Islet precursor cell (in vitro differentiated cells): ENCODE data around the gene INTS13.
A peak's percentile ranks its signal among the peaks of the same experiment; 100 is the strongest.
"Not testable (repeated sequence)": the region's sequence is repeated elsewhere in the genome, so short reads cannot be mapped to it uniquely, and the experiment has no call there.

Experiments used
- DNase-seq: peaks from one replicate; pipeline ENCODE4 v3.0.0-alpha.2; 2018

Gene INTS13

DNA sequence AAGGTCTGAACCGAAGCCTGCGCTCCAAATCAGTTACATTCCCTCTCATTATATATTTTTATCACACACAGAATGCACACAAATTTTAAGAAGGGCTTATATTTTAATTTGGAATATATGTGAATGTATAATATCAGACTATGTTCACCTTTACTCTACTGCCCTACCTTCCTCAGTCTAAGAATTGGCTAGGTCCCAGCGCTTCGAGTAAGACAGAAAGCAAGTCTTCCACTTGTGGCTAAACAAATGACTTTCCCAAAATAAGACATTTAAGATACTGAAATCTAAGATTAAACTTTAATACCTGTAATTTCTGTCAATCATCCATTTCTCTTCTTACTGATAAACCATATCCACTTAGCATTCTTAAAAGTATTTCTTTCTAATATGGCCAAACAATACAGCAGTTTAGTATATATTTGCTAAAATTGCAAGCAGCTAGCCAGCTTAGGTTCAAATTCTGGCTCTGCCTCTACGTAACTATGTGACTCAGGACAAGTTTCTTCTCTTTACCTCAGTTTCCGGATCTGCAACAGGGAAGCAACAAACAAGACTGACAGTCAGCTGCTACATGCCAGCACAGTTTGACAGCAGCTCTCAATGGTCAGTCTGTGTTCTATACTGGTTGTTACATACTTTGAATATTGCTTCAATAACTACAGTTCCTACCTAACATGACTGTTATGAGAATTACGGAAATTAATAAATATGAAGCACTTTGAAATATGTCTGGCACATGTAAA, 2.0 kb downstream of the INTS13 start:
- DNase-seq = no peak

DNA sequence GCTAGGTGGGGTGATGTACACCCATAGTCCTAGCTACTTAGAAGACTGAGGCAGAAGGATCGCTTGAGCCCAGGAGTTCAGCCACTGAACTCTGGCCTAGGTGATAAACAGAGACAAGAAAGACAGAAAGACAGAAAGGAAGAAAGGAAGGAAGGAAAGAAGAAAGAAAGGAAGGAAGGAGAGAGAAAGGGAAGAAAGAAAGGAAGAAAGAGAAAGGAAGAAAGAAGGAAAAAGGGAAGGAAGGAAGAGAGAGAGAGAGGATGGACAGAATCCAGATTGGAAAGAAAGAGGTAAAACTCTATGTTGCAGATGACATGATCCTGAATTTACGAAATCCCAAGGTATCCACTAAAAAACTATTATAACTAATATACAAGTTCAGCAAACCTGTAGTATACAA, 8.2 kb downstream of the INTS13 start:
- DNase-seq = no peak

DNA sequence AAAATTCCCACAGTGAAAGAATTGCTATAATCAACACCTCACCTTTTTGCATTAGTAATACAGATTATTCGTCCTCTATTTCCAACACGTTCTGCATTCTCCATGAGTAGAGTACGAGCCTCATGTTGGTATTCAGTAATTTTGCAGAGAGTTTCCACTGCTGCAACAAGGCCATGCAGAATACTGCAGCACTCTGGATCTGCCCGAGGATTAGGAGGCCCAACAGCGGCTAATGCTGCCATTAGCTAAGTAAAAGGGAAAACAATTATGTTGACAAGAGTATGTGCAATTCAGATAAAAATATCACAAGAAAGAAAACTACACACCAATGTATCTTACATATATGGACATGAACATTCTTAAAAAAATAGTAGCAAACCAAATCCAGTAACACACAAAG, 9.1 kb downstream of the INTS13 start:
- no peak for DNase-seq

DNA sequence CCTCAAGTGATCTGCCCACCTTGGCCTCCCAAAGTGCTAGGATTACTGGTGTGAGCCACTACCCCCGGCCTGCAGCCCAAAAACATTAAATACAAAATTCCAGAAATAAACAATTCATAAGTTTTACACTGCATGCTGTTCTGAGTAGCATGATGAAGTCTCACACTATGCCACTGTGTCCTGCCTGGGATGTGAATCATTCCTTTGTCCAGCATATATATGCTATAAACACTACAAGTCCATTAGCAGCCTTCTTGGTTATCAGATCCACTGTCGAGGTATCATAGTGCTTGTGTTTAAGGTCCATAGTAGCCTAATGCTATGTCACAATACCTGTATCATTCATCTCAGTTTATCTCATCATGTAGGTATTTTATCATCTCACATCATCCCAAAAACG, 15.9 kb downstream of the INTS13 start:
- DNase-seq = no peak

DNA sequence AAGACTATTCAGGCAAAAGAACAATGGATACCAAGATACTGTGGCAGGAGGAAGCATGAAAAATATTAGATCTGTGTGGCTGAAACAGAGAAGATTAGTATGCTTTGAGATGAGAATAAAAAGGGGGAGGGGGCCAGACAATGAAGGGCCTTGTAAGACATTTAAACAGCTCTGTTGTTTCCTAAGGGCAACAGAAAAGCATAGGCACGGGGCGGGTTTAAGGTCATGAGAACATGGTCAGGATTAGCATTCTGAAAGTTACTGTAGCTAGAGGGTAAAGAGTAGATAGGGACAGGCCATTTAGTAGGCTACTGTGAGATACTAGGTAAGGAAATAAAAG, 18.6 kb downstream of the INTS13 start:
- DNase-seq = peak; percentile 79

DNA sequence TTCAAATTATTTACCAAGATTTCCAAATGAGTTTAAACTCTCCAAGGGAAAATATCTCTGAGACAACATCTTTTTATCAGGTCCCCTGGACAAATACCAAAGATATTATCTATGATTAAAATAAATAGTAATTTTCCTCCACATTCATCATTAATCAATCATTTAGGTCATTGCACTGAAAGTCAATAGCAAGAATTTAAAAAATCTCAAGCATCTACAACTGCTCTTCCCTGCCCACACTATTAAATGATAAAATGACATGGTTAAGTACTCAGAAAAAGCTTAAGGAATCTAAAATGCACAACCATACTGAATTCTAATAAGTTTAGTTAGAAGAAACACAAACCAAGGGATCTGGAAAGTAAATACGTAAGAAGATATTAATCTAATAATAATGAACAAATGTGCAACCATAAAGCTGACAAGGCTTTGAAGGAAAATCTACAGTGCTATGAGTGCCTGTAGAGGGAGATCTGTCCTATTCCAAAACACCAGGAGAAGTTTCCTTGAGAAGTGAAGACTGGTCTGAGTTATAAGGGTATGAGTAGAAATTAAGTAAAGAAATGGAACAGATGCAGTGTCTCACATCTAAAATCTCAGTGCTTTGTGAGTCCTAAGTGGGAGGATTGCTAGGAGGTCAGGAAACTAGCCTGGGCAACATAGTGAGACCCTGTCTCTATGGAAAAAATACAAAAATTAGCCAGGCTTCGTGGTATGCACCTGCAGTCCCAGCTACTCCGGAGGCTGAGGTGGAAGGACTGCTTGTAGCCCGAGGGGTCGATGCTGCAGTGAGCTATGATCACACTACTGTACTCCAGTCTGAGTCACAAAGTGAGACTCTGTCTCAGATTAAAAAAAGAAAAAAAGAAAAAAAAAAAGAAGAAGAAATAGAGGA, 19.2 kb downstream of the INTS13 start:
- DNase-seq = peak; percentile 92

DNA sequence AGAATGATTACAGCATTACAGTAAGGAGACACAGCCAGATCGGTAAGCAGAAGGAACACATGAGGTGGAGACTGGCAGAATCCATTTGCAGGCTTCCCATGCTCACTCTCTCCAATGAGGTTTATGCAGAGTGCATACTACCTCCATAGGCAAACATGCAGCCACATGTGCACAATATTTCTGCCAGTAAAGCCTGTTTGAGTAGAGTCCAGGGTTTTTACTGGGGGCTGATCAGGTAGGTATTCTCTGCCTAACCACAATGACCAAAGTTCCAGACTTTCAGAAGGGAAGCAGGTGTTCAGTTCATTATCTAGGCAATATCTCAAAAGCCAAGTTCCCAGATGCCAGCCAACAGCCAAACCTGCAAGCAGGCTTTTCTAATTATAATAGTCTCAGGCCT, 31.1 kb downstream of the INTS13 start:
- no peak for DNase-seq

DNA sequence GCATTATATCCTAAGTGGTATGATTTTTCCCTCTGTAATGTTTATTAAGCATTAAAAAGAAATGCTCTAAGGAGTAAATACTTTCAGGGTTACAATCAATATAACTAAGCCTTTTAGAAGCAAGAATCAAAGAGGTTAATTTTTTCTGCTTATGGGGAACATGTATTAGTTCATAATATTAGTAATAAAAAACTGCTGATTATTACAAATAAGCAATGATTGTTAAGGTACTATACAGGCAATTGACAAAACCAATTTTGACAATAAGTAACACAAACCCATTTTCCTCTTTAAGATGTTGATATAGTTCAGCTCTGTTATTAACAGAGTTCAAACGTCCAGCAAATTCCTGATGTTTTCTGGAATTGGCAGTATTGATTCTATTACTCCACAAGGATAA, 31.8 kb downstream of the INTS13 start:
- DNase-seq = no peak

DNA sequence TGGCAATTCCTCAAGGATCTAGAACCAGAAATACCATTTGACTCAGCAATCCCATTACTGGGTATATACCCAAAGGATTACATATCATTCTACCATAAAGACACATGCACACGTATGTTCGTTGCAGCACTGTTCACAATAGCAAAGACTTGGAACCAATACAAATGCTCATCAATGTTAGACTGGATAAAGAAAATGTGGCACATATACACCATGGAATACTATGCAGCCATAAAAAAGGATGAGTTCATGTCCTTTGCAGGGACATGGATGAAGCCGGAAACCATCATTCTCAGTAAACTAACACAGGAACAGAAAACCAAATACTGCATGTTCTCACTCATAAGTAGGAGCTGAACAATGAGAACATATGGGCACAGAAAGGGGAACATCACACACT, 34.4 kb downstream of the INTS13 start:
- not testable (repeated sequence) for DNase-seq

DNA sequence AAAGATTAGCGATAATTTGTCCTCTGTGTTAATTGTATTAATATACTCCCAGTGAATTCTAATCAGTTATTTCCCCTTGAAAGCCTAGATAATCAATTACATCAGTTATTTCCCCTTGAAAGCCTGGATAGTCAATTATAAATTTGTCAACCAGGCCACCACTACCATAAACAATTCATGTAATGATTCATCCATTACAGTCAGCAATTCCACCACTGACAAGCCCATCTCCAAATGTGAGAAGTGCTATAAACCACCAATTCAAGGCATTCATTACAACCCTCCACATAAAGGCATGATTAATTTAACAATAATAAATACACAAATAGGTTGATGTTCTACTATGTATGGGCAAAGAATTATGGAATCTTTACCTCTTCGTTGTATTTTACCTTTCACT, 40.9 kb downstream of the INTS13 start:
- no peak for DNase-seq

DNA sequence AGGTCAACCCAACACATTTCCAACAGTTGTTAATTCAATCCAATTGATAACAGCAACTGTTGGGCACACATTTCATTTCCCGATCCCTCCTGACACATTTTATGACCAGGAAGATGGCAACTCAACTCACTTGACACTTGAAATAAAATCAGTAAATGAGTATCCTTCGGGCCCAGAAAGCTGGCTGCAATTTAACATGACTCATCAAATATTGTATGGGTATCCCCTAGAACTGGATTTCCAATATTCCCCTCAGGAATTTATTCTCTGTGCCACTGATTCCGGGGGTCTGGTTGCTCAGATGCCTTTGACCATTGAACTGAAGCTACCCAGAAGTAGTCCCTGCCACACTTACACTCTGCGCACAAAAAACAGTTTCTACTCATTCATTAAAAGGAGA, 42.1 kb downstream of the INTS13 start:
- DNase-seq = no peak

DNA sequence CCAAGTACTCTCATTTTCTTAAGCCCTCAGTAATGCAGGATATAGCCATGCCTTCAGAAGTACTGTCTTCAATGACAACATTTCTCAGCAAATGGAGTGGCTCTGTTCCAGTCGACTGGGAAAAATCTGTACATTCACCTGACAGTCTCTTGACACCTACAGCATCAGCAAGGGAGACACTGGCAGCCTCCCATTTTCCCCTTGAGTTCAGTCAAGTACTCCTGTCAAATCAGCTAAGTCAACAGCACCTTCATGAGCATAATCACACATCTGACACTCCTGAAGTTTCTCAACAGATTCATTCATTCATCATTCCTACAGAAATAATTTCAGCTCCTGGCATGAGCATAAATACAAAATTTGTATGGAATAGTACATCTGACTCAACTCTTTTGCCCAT, 46.1 kb downstream of the INTS13 start:
- DNase-seq = no peak

DNA sequence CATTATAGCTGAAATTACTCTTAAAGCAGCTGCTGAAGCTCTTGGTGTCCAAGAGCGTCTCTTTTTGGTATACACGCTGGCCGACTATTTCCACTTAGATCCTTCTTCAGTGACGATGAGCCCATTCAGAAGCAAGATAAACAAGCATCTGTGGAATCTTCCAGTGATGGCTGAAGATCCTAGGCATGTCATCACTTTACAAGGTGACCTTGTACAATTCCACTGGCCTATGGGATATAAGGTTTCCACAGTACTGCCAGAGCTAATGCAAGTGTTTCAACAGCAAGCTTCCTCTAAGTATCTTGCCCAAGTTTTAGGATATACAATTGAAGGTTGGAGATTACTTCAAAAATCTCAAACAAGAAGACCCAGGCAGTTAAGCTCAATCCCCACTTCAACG, 47.0 kb downstream of the INTS13 start:
- no peak for DNase-seq

DNA sequence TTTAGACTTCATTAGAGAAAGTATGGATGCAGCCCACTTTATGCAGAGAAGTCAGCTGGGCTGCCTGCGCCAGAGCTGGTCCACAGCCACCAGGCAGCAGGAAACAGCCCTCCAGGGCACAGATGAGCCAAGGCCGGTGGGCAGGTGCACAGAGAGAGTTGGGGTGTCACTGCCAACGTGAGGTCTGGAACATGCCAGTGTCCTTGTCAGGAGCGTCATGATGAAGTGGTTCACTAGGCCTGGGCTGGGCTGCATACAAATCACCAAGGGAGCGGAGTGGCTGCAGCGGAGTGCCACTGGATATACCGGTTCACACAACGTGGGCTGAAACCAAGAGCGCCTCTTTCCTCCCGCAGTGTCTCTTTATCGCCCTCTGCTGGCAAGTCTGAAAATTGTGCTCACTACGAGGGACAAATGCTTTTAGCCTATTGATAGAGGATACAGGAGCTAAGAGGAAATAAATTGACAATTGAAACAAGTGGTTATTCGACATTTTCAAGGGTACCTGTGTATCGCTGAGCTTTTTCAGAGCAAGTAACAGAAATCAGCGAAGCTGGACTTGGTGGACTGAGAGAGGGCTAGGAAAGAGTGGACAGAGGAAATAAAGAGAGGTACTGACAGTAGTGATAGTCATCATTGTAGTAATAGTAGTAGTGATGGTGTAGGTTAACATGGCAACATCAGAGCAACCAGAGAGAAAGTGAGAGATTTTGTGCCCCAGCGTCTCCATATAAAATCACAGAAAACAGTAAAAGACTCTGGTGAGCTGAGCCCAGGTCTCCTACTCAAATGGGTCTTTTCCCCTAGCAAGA, 52.8 kb downstream of the INTS13 start:
- DNase-seq = peak; percentile 95

DNA sequence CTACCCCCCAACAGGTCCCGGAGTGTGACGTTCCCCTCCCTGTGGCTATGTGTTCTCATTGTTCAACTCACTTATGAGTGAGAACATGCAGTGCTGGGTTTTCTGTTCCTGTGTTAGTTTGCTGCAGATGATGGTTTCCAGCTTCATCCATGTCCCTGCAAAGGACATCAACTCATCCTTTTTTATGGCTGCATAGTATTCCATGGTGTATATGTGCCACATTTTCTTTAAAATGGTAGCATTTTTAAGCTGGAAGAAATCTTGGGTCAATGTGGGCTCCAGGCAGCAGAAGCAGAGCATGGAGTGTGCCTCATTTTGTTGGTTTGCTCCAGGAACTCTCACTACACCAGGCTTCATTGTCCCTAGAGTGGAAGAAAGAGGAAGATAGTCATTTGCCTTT, 57.2 kb downstream of the INTS13 start:
- DNase-seq = no peak

DNA sequence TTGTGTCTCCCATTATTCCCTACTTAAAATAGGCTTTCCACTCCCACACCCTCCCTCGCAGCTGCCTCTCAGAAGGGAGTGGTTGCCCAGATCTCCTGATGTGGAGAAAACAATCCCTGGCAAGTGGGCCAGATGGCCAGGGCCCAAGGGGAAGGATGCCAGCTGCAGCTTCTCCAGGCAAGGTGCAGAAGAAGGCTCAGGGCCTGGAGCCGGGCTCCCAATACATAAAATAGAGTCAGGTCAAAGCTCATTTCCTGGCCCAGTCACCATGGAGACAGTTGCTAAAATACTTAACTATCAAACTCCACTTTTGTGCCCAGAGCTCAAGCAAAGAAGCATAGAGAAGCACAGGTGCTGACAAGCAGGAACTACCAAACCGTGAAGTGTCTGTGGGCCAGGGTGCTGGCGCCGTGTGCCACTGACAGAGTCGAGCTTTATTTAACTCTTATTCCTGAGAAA, 59.1 kb downstream of the INTS13 start:
- DNase-seq = no peak

DNA sequence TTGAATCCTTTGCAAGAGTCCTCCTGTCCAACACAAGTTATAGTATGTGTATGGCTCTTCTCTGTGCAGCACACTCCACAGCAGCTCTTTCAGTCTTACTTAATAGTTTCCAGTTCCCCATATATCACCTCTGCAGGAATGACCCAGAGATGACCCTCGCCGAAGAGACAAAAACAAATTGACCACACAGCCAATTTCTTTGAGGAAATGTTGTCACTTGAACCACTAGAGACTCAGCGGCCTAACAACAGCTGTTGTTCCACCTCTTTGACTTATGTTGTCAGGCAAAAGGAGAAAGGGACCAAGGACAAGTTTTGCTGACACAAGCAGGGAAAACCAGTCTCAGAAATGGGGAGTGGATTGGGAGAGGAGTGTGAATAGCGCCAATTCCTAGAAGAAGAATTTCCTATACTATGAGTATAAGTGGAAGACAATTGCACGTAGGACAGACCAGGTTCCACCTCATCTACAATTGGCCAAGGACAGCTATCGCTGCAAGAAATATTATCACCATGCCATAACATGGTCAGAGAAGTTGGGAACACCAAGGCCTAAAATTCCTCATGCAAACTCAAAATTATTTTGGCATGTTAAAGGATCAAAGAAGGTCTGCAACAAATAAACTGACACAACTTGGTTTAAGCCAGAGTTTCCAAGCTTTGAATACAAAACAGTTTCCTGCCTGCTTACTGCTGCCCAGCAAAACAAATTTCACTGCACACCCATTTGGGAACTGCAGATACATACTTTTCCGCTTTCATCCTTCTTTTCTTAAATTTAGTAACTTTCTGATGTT, 63.1 kb downstream of the INTS13 start:
- no peak for DNase-seq

DNA sequence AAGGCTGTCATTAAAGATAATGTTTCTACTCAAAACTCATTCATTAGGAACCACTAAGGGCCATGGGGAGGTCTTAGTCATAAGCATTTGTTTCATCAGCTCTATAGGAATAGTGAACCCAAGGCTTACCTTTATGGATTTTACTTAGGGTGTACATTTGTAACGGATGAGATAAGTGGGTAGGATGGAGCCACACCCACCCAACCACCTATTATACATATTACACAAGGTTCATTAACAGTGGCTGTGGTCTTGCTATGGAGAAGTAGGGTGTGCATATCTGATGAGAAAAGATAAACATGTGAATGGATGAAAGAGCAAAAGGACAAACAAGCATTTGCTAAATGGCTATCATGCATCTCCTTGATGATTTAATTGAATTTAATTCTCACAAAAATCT, 65.2 kb downstream of the INTS13 start:
- DNase-seq = no peak

DNA sequence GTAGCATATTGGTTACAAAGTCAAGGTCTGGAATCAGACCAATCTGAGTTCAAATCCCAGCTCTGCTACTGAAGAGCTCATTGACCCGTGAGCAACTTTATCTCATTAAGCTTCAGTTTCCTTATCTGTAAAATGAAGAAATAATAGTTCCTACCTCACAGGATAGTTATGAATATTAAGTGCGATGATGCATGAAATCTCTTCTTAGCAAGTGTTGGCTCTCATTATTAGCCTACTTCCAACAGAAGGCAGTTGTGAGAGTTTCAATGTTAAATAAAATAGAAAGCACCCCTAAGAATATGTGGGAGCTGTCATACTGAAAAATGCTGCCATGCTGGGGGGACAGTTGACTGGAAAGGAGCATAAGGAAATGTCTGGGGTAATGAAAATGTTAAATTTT, 65.8 kb downstream of the INTS13 start:
- DNase-seq = no peak

DNA sequence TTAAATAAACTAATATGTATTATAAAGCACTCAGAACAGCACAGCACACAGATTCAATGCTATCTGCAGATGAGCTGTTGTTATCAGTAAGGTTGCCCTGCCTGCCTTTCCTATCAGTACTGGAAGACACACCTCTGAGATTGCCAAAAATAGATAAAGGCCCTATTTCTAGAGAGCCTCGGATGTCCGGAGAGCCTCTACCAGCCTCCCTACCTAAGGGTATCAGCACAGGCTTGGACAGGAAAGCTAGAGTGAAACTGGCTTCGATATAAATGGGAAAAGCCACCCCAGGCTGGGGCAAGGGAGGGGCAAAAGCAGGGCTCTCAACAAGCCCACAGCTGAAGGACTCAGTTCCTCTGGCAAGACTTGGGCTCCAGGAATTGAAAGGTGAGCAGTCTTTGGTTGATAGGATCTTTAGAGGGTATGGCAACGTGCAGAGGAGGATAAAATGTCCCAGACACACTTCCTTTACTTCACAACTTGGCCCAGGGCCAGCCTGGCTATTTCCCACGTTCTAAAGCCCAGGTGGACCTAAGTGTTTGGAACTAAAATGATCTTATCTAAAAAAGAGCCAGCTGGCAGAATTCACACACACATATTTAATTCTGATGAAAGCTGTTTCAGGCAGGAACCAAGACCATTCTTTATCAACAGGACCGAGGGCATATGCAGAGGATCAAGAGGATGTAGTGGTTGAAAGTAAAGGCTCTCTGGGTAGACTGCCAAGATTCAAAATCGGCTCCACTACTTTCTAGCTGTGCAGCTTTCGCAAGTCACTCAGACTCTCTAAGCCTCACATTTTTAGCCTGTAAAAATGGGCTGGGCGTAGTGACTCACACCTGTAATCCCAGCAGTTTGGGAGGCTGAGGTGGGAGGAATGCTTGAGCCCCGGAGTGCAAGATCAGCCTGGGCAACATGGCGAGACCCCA, 67.0 kb downstream of the INTS13 start:
- peak; percentile 82 for DNase-seq

DNA sequence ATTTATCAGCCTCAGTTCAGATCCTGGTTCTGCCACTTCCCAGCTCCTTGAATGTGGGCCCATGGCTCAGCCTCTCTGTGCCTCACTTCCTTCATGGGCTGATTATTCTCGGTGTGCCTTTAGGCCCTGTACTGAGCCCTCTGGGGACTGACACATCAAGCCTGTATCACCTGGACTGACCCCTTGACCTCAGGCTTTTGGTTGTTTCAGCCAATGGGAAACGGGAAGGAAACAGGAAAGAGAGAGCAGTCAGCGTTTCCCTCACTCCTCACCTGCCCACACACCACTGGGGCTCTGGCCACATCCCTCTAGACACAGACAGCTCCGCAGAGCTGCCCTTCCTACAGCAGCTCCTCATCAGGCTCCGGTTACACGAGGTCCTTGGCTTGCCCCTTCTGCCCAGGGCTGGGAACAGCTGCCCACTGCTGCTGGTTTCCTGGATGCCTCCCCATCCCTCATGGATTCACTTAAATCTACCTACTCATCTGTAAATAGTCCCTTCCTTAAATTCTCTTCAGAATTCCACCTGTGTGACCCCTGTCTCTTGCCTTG, 67.8 kb downstream of the INTS13 start:
- DNase-seq = peak; percentile 61
